DOHH2 (cell line): ENCODE results near the gene CIT.

Experiments used
- CTCF ChIP-seq: fragments of 200-600 bp; sonication (generic); IDR thresholded peaks from one replicate; pipeline ENCODE4 v1.5.1; 2014; ENCODE audit warnings: antibody characterized with exemption, mild to moderate bottlenecking, low read depth, low read length; ENCODE audit not compliant: poor library complexity, severe bottlenecking
- EZH2phosphoT487 ChIP-seq: fragments of 200-600 bp; sonication (generic); IDR thresholded peaks from 2 replicates; pipeline ENCODE4 v1.6.1; 2017; ENCODE audit warnings: borderline replicate concordance, mild to moderate bottlenecking, antibody characterized with exemption, low read length, moderate library complexity, mixed read lengths

- TF ChIP-seq CTCF, result no peak
- TF ChIP-seq EZH2phosphoT487, result no peak
Measured at GRCh38 chr12:119920064-119920463, 42.9 kb upstream of the CIT start.
